Peyer's patch (tissue), 4 donors: ENCODE results near the gene NDUFB7. TPM values are rescaled to one million over a fixed set of nuclear protein-coding genes. Genes with fewer than 3 reads are reported as not detected.

Experiments
- DNase-seq, 3 donors: peaks; one replicate each; pipeline ENCODE4 v3.0.0-alpha.2; 2017 to 2019
- H3K27ac ChIP-seq, 4 donors: fragments of 200-600 bp; sonication (generic); one replicate each; pipeline ENCODE4 v1.5.1; 2016 to 2019
- H3K27me3 ChIP-seq, 2 donors: fragments of 200-600 bp; sonication (generic); one replicate each; pipeline ENCODE4 v1.5.1; 2019
- H3K36me3 ChIP-seq, 3 donors: fragments of 200-600 bp; sonication (generic); one replicate each; pipeline ENCODE4 v1.5.1; 2016 to 2019
- H3K4me1 ChIP-seq, 4 donors: fragments of 200-600 bp; sonication (generic); one replicate each; pipeline ENCODE4 v1.5.1; 2016 to 2019
- H3K4me3 ChIP-seq, 4 donors: fragments of 200-600 bp; sonication (generic); 1 replicate in 3 of 4; 2 replicates in 1 of 4; pipeline ENCODE4 v1.5.1; 2016 to 2019; ENCODE audit warnings: mild to moderate bottlenecking in 1 of 4
- H3K9me3 ChIP-seq, 4 donors: fragments of 200-600 bp; sonication (generic); one replicate each; pipeline ENCODE4 v1.5.1; 2016 to 2019; ENCODE audit warnings: mild to moderate bottlenecking in 1 of 4
- POLR2A ChIP-seq, 2 donors: fragments of 450-650 bp; IDR thresholded peaks; one replicate each; pipeline ENCODE4 v1.5.1; 2017; ENCODE audit warnings: antibody characterized with exemption in 2 of 2, mild to moderate bottlenecking in 2 of 2, moderate library complexity in 2 of 2
- total RNA-seq, 4 donors: library from RNA; depleted of rRNA; stranded (reverse); fragments of >200 nt; gene quantifications; one replicate each; pipeline ENCODE4 v1.1.0, GENCODE V29; 2016
- TF ChIP-seq, protein P1 (sequence below), 6 experiments: fragments of 450-650 bp in 4 of 6; fragments of 200-600 bp in 2 of 6; sonication (generic) in 1 of 6; IDR thresholded peaks; one replicate each; pipeline ENCODE4 v1.5.1; 2017 to 2019; ENCODE audit warnings: antibody characterized with exemption in 6 of 6, mild to moderate bottlenecking in 3 of 6, moderate library complexity in 1 of 6

The NDUFB7 gene
- total RNA-seq, 4 donors from 2014 or later = 275 to 432 (median 358) TPM

DNA sequence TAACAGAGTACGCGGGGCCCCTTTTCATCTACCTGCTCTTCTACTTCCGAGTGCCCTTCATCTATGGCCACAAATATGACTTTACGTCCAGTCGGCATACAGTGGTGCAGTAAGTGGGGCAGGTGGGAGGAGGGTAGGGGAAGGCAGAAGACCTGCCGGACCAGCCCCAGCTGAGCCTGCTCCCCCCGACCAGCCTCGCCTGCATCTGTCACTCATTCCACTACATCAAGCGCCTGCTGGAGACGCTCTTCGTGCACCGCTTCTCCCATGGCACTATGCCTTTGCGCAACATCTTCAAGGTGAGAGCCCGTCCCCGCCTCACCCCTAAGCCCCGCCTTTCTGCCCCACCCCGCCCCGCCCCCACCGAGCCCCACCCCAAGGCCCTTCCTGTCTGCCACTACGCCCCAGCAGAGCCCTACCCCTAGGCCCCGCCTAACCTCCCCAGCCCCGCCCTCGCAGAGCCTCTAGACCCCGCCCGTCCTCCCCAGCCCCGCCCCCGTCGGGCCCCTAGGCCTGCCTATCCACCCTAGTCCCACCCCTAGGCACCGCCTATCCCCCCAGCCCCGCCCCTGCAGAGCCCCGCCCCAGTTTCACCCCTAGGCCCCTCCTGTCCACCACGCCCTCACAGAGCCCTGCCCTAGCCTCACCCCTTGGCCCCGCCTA is 7.7 kb downstream of the NDUFB7 start:
- H3K27me3 ChIP-seq = no peaks in the 10 kb centered on the region
- no peak for DNase-seq
- H3K36me3 ChIP-seq = peaks cover 0 to 46% (median 0%) of the 10 kb centered on the region in 3 donors
- peaks cover 0 to 5% (median 1%) of the 10 kb centered on the region in 4 donors for H3K4me1 ChIP-seq
- no peak overlapping the region for H3K4me3 ChIP-seq
- H3K9me3 ChIP-seq = no peaks in the 10 kb centered on the region
- no peak for TF ChIP-seq POLR2A (IDR thresholded peaks at IDR 0.05)
- TF ChIP-seq, protein P1, sequence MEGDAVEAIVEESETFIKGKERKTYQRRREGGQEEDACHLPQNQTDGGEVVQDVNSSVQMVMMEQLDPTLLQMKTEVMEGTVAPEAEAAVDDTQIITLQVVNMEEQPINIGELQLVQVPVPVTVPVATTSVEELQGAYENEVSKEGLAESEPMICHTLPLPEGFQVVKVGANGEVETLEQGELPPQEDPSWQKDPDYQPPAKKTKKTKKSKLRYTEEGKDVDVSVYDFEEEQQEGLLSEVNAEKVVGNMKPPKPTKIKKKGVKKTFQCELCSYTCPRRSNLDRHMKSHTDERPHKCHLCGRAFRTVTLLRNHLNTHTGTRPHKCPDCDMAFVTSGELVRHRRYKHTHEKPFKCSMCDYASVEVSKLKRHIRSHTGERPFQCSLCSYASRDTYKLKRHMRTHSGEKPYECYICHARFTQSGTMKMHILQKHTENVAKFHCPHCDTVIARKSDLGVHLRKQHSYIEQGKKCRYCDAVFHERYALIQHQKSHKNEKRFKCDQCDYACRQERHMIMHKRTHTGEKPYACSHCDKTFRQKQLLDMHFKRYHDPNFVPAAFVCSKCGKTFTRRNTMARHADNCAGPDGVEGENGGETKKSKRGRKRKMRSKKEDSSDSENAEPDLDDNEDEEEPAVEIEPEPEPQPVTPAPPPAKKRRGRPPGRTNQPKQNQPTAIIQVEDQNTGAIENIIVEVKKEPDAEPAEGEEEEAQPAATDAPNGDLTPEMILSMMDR (IDR thresholded peaks at IDR 0.05) = no peak
- H3K27ac ChIP-seq = no peak overlapping the region

DNA sequence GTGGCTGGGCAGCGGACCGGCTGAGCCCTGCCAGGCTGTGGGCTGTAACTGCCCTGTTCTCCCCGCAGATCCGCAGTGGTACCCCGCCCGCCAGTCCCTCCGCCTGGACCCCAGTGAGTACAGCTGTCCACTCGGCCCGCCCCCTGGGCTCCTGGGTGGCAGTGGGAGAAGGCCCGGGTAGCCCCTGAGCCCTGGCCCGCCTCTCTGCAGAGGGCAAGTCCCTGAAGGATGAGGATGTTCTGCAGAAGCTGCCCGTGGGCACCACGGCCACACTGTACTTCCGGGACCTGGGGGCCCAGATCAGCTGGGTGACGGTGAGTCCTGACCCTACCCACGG is 8.3 kb downstream of the NDUFB7 start:
- DNase-seq = no peak
- no peak overlapping the region for H3K4me3 ChIP-seq
- TF ChIP-seq POLR2A (IDR thresholded peaks at IDR 0.05) = no peak
- TF ChIP-seq, protein P1 (IDR thresholded peaks at IDR 0.05) = no peak
- H3K27me3 ChIP-seq = no peaks in the 10 kb centered on the region
- peaks cover 0 to 5% (median 0%) of the 10 kb centered on the region in 4 donors for H3K4me1 ChIP-seq
- H3K36me3 ChIP-seq = peaks cover 0 to 46% (median 0%) of the 10 kb centered on the region in 3 donors
- no peak overlapping the region for H3K27ac ChIP-seq
- no peaks in the 10 kb centered on the region for H3K9me3 ChIP-seq

GRCh38 chr19:14562660-14563589 is 8.9 kb downstream of the NDUFB7 start:
- TF ChIP-seq, protein P1 (IDR thresholded peaks at IDR 0.05) = no peak
- TF ChIP-seq POLR2A (IDR thresholded peaks at IDR 0.05) = no peak
- Histone ChIP-seq H3K4me1 (peaks cover 0 to 5% (median 0%) of the 10 kb centered on the region in 4 donors), H3K27ac (no peak overlapping the region), H3K4me3 (no peak overlapping the region), H3K9me3 (no peaks in the 10 kb centered on the region), H3K27me3 (no peaks in the 10 kb centered on the region), H3K36me3 (peaks cover 0 to 46% (median 0%) of the 10 kb centered on the region in 3 donors)
- no peak for DNase-seq

GRCh38 chr19:14561847-14562351 is 10.0 kb downstream of the NDUFB7 start:
- H3K4me3 ChIP-seq = no peak overlapping the region
- no peaks in the 10 kb centered on the region for H3K9me3 ChIP-seq
- no peak for DNase-seq
- peaks cover 0 to 44% (median 0%) of the 10 kb centered on the region in 3 donors for H3K36me3 ChIP-seq
- H3K27me3 ChIP-seq = no peaks in the 10 kb centered on the region
- TF ChIP-seq, protein P1 (IDR thresholded peaks at IDR 0.05) = no peak
- TF ChIP-seq POLR2A (IDR thresholded peaks at IDR 0.05) = no peak
- peak overlapping the region in 1 of 4 donors; percentile 10 for H3K27ac ChIP-seq
- H3K4me1 ChIP-seq = peaks cover 0 to 5% (median 2%) of the 10 kb centered on the region in 4 donors

GRCh38 chr19:14561249-14561648 is 10.6 kb downstream of the NDUFB7 start:
- H3K27ac ChIP-seq = no peak overlapping the region
- TF ChIP-seq, protein P1 (IDR thresholded peaks at IDR 0.05) = no peak
- TF ChIP-seq POLR2A (IDR thresholded peaks at IDR 0.05) = no peak
- no peaks in the 10 kb centered on the region for H3K27me3 ChIP-seq
- H3K9me3 ChIP-seq = no peaks in the 10 kb centered on the region
- DNase-seq = no peak
- no peak overlapping the region for H3K4me3 ChIP-seq
- H3K36me3 ChIP-seq = peaks cover 0 to 37% (median 0%) of the 10 kb centered on the region in 3 donors
- peaks cover 0 to 11% (median 8%) of the 10 kb centered on the region in 4 donors for H3K4me1 ChIP-seq
